SW 1271 (cell line): ENCODE measurements around the gene PER2.

Source experiments
- DNase-seq, 2 experiments: peaks; one replicate each; lab custom pipeline; 2025; lab: John Stamatoyannopoulos, UW

The PER2 gene

GRCh38 chr2:238230699-238231098, 57.7 kb downstream of the PER2 start:
- no peak for DNase-seq

DNA sequence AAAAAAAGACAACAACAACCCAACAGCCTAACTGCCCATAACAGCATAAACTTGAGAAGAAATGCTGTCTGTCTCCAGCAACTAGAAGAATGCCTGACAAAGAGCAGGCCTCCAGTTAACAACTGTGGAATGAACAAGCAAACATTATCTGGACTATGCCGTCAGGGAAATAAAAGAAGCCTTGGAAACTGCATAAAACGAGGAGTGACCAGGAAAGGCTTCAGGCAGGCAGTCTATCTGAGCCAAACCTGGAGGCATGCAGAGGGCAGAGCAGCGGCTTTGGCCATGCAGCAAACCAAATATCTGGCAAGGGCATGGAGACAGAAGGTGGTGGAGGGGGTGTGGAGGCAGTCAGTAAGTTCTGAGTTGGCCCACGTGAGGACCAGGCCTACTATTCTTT, 59.7 kb downstream of the PER2 start:
- no peak for DNase-seq

DNA sequence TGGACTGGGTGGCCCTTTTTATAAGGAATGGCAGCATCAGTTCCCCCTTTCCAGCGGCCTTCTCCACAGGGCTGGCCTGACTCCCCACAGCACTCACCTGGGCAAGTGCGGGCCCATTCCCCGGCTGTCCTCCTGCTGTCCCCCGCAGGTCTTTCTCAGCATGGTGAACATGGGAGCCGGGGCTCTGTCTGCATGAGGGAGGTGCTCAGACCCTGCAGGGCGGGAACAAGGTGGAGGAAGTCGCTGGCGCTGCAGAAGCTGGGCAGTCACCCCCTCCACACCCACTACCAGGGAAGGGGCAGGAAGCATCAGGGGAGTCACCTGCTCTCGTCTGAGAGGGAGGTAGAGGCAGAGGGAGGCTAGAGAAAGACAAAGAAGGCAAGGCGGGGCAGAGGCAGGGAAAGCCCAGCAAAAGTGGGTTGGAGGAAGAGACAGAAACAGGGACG, 60.8 kb downstream of the PER2 start:
- DNase-seq: no peak

DNA sequence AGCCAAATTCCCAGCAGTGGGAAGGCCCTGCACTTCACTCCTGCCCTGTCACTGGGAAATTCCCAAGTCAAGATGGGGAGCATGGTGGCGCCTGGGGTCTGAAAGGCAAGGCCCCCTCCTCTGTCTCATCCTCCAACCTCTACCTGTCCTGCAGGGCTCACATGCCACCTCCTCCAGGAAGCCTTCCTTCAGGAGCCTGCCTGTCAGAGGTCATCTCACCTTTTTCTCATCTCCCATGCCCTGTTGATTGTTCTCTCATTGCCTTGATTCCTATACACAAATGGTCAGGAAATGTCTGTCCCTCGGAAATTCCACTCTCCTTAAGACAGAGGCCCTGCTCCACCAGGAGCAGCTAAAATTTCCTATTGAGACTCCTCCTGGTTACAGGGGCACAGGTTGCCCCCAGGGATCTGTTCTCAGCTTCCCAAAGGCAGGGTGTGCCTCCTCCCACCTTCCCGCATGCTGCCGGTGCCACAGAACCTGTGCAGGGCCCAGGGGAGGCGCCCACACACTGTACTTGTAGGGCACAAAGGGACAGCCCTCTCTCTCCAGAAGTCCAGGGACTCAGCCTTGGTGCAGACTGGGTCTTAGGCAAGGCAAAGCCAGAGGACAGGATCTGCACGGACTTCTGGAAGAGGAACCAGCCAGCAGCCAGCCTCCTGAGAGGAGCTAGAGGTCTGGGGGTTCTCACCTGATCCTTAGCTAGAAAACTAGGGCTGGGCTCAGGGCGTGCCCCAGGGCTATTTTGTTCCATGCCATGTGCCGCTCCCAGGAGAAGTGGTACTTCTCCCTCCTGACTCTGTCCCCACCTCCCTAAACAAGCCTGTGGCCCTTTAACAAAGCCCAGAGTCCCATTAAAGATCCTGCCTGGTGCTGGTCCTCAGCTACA, 61.5 kb downstream of the PER2 start:
- DNase-seq: no peak

DNA sequence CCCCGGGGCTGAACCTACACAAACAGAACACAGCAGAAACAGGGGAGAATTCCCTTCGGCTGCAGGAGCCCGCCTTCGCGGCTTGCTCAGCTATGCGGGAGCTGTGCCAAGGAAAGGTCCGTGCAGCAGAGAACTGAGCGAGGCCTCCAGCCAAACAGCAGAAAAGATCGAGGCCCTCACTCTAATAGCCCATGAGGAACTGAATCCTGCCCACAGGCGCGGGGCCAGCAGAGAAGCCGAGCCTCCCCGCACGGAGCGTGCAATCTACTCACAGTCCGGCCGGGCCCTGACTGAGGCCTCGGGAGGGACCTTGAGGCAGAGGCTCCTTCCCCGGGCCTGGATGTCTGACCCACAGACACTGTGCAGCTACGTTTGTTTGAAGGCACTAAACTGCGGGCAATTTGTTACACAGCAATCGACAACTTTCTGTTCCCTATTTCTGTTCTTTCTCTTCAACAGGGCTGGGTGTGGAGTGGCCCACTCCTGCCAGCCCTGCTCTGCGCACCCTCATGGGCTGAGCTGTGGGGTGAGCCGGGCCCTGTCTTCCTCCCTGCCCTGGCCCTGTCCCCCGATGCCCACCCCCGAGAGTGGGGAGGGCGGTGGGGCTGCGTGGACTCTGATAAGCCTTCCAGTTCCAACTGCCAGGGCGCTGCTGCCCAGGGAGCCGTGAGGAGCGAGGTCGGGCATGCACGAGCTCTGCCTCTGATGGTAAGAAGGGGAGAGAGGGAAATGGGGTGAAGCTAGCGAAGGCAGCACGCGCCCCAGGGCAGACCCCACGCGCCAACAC, 62.3 kb downstream of the PER2 start:
- DNase-seq: no peak

DNA sequence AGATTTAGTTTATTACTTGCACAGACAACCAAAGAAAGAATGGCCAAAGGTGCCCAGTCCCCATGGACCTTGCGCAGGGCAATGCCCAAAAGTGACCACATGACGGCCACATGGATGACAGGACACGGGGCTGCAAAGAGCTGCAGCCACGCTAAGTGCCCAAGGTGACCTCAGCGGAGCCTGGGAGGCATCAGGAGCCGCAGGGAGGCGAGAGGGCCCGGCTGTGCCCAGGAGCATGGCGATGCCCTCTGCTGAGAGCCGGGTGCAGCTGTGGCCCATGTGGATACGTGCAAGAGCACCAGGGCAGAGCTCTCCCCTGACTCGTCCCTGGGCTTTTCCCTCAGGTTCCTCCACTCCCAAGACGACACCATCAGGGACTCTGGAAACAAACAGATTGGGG, 63.3 kb downstream of the PER2 start:
- no peak for DNase-seq

- no peak for DNase-seq
These were observed 63.9 kb downstream of the PER2 start for GRCh38 chr2:238224356-238225035.

- DNase-seq: no peak
These were observed 67.4 kb downstream of the PER2 start for GRCh38 chr2:238220892-238221521.

GRCh38 chr2:238220274-238220891, 68.0 kb downstream of the PER2 start:
- no peak for DNase-seq

DNA sequence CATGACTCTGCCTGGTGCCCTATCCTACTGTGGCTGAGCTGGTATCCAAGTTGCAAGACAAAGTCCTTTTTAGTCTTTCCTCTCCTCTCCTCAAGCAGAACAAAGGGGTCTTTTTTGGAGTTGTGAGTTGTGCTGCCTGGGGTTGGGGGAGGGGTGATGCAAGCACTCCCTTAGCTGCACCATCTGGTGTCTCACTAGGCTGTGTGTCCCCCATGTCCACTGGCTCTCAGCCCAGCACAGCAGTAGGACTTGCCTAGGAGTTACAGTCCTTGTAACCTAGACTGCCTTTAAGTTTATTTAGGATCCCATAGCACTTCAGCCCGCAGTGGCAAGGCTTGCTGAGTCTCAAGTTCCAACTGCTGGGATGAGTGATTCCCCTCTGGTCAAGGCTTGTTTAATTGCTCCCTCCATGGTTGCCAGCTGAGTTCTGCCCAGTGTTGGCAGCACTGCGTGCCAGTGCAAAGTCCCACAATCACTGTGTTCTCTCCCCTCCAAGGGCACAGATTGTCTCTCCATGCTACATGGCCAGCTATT, 71.7 kb downstream of the PER2 start:
- no peak for DNase-seq

- no peak for DNase-seq
These were observed 81.4 kb downstream of the PER2 start for GRCh38 chr2:238207006-238207405.

GRCh38 chr2:238203973-238204683, 84.3 kb downstream of the PER2 start:
- DNase-seq: no peak

- peak; percentile 51 to 79 for DNase-seq
These were observed 85.1 kb downstream of the PER2 start, which contains the start of gene ILKAP for GRCh38 chr2:238203094-238203972. Gene ILKAP (minus strand): TSS chr2:238203695. CDS start chr2:238203553, 142 bp downstream.

DNA sequence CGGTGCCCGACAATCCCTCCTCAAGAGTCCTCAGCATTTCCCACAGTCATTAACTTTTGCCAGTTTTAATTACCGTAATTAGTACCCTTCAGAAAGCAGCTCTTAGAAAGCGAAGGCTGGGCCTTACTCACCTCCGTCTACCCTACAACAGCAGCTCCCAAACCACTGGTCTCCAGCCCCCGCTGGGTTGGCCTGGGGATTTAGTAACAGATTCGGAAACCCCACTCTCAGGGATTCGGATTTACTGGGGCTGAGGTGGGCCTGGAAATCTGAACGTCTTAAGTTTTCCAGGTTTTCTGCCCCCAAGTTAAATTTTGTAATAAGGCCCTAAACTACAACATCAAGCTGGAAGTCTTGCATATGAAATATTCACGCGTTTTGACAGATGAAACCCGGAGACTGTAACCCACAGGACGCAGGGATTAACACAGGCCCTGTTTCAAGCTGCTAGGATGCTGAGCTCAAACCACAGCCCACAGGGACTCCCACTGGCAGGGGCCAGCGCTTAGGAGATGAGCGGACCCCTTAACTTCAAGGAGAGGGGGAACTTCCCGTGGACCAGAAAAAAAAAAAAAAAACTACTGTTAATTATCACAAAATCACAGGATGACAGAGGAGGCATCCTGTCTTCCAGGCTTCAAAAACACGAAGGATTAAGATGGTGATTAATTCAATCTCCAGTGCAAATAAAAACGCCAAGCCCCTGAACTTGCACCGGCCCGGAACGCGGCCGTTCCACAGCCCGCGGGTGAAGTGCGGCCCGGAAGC, 85.9 kb downstream of the PER2 start:
- DNase-seq: no peak
